GM19025 (cell line): Measurements from ENCODE around the gene MRPS7.
"Not testable (repeated sequence)": the region's sequence is repeated elsewhere in the genome, so short reads cannot be mapped to it uniquely, and the experiment has no call there.

Experiments
- ATAC-seq: cut with Tn5 transposase; IDR thresholded peaks from one replicate; pipeline ENCODE4 v1.9.1; 2021; ENCODE audit warnings: mild to moderate bottlenecking, low read depth, moderate library complexity; ENCODE audit not compliant: unreplicated experiment

The MRPS7 gene

DNA sequence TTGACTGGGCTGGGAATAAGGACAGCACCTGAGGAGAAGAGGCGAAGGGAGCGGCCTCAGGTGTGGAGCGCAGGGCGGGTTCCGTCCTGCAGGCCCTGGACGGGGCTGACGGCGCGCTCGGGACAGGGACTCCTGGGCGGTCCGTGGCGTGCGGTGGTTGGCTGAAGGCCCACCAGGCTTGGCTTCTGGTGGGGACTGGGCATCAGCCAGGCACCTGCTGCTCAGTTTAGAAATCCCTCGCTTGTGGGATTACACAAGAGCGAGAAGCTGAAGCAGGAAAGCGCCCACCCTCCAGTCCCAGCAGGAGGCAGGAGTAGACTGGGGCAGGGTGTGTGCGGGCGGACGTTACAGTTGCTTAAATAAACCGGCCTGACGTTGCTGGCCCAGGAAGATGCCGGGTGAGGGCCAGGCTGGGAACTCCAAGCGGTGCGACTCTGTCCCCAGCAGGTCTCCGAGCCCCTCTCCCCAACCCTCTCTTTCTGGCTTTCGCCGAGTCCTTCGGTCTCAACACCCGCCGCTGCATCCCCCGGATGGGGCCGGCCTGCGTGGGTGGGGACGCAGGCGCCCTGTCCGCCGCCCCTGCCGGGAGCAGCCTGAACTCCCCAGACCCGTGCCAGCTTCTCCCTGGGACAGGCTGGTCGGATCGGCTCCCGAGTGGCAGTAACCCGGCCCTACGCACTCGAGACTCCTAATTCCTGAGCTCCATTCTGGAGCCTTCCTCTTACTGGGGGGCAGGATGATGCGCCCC lies 8.7 kb downstream of the MRPS7 start:
- ATAC-seq: peak; percentile 36

- ATAC-seq: no peak
These were observed 9.2 kb downstream of the MRPS7 start, which contains the start of gene MIF4GD for GRCh38 chr17:75270966-75271232. Gene MIF4GD (minus strand): TSS chr17:75271231. CDS start chr17:75270195, 1,036 bp downstream.

DNA sequence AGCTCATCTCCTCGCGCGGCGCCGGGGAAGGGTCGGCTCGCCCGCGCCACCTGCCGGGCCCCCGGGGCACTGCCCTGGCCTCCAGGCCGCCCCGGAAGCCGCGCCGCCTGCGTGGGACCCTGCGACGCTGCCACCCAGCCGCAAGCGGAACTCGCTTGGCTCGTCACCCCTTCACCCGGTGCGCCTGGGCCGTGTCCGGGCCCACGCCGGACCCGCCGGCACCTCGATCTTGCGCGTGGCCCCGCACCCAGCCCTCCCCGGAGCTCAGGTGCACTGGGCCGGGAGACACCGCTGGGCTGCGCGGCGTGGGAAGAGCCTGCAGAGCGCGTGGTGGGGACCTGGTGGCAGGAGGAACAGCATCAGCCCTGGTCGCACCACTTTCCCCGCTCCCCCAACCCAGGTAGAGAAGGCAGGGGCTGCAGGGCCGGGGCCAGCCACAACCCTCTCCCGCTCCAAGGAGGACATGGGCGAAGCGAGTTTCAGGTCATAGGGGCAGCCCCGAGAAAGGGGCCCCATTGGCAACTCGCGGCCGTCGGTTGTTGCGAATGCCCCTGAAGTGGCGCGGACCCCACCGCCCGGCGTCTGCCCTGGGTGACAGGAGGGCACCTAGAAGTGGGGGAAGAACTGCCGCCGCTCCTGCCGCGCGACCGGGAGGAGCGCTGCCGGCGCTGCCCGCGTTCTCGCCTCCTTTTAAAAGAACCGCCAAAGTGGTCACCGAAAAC lies 9.7 kb downstream of the MRPS7 start:
- ATAC-seq: peak; percentile 78

DNA sequence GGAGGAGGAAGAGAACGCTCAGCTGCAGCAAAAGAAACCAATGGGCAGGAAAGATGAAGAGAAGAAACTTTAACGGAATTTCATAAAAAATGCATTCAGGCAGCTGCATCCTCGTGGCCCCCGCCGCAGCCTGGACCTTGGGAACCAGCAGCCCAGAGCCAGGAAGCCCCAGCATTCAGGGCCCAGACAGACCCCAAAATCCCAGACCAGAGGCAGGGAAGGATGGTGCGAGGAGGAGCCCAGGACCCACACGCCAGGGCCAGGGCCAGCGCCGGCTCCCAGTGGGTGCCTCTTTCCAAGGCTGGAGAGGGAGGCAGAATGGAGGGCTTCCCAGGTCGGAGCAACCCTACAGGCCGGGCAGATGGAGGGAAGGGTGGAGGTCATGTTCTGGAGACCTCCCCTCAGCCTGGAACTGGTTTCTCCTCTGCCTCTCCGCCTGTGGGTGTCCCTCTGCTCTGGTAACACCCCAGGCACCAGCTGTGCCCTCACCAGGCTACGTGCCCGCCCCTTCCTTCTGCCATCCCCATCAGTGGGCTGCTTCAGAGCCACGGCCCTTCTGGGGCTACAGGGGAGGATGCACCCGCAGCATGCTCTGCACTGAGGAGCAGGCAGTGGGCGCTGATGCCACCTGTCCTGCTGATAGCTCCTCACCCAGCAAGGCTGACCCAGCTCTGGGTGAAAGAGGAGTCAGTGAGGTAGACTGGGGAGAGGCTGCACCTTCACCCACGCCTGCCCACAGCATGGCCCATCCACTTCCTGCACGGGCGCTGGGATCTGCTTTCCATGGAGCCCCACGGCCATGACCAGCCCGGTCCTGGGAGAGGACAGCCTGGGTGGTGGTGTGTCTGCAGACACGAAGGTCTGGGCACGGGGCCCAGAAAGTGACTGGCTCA lies 10.5 kb downstream of the MRPS7 start:
- no peak for ATAC-seq

GRCh38 chr17:75272848-75273184 lies 11.1 kb downstream of the MRPS7 start:
- ATAC-seq: no peak

- no peak for ATAC-seq
These were observed 12.5 kb downstream of the MRPS7 start for GRCh38 chr17:75273977-75274708.

- ATAC-seq: no peak
These were observed 16.0 kb downstream of the MRPS7 start for GRCh38 chr17:75277664-75278071.

DNA sequence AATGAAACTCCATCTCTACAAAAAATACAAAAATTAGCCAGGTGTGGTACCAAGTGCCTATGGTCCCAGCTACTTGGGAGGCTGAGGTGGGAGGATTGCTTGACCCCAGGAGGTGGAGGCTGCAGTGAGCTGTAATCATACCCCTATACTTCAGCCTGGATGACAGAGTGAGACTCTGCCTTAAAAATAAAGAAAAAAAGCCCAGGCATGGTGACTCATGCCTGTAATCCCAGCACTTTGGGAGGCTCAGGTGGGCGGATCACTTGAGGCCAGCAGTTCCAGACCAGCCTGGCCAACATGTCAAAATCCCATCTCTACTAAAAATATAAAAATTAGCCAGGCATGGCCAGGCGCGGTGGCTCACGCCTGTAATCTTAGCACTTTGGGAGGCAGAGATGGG lies 18.5 kb downstream of the MRPS7 start:
- not testable (repeated sequence) for ATAC-seq

- ATAC-seq: no peak
These were observed 23.4 kb downstream of the MRPS7 start for GRCh38 chr17:75285123-75285522.

DNA sequence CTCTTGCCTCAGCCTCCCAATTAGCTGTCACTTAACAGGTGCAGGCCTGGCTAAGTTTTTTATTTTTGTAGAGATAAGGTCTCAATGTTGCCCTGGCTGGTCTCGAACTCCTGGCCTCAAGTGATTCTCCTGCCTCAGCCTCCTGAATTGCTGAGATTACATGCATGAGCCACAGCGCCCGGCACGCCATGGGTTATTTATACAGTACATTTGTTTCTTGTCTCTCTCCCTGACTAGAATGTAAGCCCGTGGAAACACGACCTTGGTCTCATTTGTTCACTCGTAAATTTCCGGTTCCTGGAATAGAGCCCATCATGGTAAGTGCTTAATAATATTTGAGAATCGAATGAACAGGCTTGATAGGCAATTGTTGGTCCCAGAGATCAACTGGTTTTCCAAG lies 25.5 kb downstream of the MRPS7 start:
- ATAC-seq: no peak

DNA sequence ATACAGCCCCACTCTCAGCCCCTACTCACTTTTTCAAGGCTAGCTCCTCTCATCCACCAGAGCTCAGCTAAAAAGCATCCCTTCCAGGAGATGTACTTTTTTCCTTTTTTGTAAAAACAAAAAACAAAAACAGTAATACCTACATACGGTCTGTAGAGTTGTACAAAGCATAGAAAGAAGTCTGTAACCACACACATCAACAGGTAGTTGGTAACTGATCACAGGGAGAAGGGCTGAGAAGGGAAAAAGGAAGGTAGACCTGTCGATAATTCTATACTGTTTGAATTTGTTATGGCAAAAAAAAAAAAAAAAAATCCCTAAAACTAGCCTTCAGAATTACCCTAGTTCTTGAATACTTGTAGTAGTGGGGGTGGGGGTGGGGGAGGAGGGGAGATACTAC lies 26.7 kb downstream of the MRPS7 start:
- no peak for ATAC-seq

DNA sequence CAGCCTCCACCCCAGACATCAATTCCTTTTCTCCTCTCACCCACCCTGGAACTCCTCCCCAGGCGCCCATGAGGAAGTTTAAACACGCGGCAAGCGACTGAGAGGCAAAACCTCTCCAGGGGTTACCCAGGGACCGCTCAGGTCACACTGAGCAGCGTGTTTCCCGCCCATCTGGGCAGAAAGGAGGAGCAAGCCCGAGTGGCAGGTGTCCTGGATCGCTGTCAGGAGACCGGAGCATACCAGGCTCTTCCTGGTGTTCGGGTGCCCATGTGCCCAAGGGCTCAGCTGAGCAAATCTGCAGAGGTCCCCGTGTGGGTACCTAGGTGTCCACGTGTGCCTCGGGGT lies 27.1 kb downstream of the MRPS7 start:
- peak; percentile 2 for ATAC-seq

DNA sequence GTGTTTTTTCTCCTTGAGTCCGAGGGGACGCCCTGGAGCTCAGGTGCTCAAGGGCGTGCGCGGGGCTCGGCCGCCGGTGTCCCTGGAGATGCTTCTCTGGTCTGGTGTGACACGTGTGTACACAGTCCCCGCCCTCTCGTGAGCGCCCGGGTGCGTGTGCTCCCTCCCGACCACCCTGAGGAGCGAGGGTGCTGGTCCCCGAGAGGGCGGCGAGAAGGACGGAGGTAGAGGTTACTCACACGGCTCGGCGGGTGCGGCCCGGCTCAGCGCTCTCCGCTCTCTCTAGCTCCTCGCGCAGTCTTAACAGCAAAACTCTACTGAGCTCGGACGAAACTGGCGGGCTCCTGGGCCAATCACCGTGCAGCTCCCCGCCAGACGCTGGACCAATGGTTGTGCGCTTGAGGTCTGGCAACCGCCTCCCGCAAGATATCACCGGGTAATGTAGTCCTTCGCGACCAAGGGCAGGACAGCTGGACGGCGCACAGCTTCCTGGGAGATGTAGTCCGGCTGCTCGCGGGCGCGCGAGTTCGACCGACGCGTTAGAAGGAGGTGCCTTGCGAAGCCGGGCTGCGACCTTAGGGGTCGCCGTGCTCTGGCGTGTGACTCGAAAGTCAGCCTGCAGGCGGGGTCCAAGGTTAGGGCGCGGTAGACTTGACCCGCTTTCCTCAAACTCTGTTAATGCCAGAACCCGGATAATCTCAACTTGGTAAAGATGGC lies 27.6 kb downstream of the MRPS7 start, which contains the start of gene SLC25A19:
Gene SLC25A19 (minus strand): TSS at position 319 of the 717 bp plus-strand sequence. CDS start 2,669 bp downstream, outside the sequence.
- peak; percentile 86 for ATAC-seq

DNA sequence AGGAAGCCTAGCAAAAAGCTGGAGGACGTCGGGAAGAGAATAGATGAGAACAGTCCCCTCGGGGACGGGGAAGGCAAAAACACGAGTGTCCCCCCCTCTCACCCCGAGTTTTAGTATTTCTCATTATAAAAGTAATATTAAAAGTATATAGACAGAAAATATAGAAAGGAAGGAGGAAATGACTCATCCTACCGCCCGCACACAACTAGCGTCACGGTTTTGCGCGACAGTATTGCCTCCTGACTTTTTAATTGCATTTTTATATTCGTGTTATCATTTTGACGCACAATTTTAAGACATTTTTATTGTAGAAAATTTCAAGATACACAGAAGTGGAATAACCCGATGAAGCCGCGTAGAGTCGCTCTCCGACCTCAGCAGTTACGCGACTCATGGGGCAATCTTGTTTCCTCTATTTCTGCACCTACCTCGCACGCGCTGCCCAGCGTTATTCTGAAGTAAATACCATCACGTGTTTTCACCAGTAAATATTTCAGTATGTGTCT lies 28.2 kb downstream of the MRPS7 start:
- ATAC-seq: no peak

- not testable (repeated sequence) for ATAC-seq
These were observed 31.2 kb downstream of the MRPS7 start for GRCh38 chr17:75292810-75293448.

DNA sequence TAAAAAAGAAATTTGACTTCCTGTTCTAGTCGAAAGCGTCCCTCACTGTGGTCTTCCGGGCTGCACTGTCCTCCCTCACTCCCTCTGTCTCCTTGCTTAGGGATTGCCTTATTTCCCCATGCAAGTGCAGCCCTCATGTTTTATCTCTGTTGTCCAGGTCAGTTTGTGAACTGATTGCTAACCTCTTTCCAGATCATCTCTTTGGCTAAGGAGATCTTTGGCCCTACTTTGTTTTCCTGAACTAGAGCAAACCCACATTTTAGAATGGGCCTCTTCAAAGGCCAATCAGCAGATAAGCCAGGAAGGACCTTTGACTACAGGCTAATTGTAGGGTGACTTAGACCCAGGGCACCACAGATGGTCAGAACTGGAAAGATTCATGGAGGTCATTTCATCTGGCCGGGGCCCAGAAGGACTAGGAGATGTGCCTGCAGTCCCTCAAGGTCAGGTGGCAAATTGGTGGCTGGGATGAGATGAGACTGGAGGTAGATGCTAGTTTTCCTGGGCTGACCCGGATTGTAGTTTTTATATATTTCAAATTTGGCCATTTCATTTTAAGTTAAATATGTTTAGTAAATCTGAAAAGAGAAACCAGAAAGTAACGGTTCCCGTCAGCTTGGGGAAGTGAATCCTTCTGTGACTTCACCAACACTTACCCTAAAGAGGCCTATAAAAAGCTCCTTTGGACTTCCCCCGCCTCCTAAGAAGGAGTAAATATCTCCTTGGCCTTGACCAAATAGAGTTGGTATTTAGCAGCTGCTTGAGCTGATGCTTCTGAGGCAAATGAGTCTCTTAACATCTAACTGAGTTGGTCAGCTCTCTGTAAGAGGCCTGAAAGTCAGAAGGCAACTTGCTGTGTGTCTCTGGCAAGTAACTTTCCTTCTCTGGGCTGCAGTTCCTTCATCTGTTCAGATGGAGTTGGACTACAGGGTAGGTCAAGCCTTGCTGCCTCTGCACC lies 33.8 kb downstream of the MRPS7 start:
- peak; percentile 52 for ATAC-seq

- no peak for ATAC-seq
These were observed 38.6 kb downstream of the MRPS7 start for GRCh38 chr17:75300280-75300679.

DNA sequence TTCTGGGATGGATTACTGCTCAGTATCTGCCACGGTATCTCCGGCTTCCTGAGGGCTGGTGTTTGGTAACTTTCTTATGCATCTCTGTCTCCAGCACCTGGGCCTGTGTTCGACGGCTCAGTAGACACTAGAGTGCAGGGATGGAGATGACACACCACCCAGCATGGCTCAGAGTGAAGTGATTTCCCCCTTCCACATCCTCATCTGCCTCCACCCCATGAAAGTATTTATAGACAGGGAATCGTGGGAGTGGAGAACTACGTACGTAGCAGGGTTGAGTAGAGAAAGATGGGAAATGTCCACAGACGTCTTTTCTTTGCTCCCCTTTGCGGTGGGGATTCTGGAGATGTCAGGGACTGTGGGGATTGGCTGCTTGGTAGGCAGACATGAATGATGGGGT lies 39.4 kb downstream of the MRPS7 start:
- no peak for ATAC-seq
